ENCODE results near the gene GARIN3. TPM values are rescaled to one million over a fixed set of nuclear protein-coding genes. Genes with fewer than 3 reads are reported as not detected.
A peak's percentile ranks its signal among the peaks of the same experiment; 100 is the strongest.
"Not testable (repeated sequence)": the region's sequence is repeated elsewhere in the genome, so short reads cannot be mapped to it uniquely, and the experiment has no call there.

The GARIN3 gene
- polyA plus RNA-seq (ENCODE audit: insufficient read length in 3 of 3), result not detected
- long read RNA-seq, donor 1, result 0 reads
- long read RNA-seq, donor 2, result 0 reads
- long read RNA-seq, donor 3, result 0 reads
- long read RNA-seq, donor 4, result 0 reads
- long read RNA-seq, donor 5, result 0 reads
- long read RNA-seq, donor 6, result 0 reads
- long read RNA-seq, donor 7, result 0 reads
- long read RNA-seq, donor 8, result 0 reads
- long read RNA-seq, donor 9, result 0 reads
- long read RNA-seq, donor 10, result 0 reads
- long read RNA-seq, donor 11, result 0 reads
- long read RNA-seq, donor 12, result 0 reads
- long read RNA-seq, donor 13, result 0 reads
- long read RNA-seq, donor 14, result 0 reads
- long read RNA-seq, donor 15, result 0 reads
- long read RNA-seq, donor 16, result 0 reads

- no peak for DNase-seq
These were observed at the start of gene GARIN3 for GRCh38 chr5:157166214-157167213. Gene GARIN3 (minus strand): TSS chr5:157166264. CDS start chr5:157166168, 96 bp downstream.

GRCh38 chr5:157215514-157216167 is 49.6 kb upstream of the GARIN3 start:
- DNase-seq, result no peak

GRCh38 chr5:157214861-157215513 is 48.9 kb upstream of the GARIN3 start:
- peak; percentile 12 for DNase-seq

GRCh38 chr5:157214415-157214814 is 48.4 kb upstream of the GARIN3 start:
- DNase-seq, result no peak

DNA sequence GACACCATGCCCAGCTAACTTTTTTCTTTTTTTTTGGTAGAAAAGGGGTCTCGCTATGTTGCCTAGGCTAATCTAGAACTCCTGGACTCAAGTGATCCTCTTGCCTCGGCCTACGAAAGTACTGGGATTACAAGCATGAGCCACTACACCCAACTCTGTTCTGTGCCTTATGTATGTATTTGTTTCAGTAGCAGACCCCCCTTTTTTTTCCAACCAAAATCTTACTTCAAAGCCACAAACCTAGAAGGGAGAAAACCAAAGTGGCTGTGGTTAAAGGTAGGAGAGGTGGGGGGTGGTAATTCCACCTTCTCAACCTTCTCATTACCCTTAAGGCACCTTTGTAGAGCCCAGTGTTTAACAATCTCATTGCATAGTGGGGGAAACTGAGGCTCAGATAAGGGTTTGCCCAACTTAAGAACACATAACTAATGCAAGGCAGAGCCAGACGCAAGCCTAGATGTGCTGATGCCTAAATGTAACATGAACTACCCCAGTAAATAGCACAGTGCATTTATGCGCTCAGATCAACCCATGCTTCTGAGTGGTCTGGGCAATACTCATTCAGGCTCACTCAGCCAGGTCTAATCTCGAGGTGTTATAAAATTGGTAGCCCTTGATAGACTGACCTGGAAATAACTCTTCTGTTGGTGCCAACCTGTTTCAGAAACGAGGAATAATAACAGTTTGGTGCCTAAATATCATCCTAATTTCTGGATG is 47.6 kb upstream of the GARIN3 start:
- DNase-seq, result no peak

DNA sequence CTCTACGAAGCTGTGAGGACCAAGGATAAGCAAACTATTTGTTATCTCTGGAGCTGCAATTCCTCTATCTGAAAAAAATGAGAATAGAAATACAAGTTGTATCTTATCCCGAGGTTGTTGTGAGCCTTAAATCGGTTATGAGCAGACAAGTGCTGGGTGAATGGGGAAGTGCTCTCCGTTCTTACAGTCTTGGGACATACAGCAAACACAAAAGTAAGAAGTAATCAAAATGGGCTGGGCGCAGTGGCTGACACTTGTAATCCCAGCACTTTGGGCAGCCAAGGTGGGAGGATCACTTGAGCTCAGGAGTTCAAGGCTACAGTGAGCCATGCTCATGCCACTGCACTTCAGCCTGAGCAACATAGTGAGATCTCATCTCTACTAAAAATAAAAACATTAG is 46.2 kb upstream of the GARIN3 start:
- DNase-seq, result no peak

- DNase-seq, result not testable (repeated sequence)
These were observed 44.6 kb upstream of the GARIN3 start for GRCh38 chr5:157210652-157211051.

DNA sequence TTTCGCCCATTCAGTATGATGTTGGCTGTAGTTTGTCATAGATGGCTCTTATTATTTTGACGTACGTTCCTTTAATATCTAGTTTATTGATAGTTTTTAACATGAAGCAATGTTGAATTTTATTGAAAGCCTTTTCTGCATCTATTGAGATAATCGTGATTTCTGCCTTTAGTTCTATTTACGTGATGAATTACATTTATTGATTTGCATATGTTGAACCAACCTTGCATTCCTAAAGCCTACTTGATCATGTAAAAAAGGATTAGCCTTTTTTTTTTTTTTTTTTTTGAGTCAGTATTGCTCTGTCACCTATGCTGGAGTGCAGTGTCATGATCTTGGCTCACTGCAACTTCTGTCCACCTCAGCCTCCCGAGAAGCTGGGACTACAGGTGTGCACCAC is 39.6 kb upstream of the GARIN3 start:
- DNase-seq, result no peak

DNA sequence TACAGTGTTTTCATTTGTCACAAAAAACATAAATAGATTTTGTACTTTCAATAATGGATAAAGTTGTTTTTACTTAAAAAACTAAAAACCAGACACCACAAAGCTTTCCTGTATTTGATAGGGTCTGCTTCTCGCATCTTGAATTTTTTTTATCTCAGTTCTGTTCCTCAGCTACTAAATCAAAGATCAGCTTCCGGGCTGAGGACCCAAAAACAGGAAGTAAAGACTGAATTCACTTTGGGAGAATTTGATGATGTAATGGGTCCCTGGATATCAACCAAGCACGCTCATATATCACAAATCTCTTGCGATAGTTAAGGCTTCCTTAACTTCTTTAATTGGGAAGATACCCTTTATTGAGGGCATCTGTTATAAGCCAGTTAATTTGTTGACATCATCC is 38.7 kb upstream of the GARIN3 start:
- DNase-seq, result no peak

DNA sequence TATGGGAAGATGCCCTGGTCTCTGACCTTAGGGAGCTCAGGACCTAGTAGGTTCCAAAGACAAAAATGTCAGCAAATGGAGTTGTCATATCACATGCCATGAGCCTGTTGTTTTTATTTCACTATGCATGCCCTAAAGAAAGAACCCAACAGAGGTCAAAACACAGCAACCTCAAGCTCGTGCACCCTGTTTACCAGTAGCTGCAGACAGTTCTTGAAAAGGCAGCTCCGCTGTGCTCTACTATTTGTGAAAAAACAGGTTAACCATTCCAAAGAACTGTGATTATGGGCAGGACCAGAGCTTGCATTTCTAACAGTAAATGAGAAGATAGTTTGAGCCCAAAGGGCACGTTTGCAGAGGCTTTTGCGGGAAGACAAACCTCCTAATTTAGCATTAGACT is 37.4 kb upstream of the GARIN3 start:
- DNase-seq, result no peak

DNA sequence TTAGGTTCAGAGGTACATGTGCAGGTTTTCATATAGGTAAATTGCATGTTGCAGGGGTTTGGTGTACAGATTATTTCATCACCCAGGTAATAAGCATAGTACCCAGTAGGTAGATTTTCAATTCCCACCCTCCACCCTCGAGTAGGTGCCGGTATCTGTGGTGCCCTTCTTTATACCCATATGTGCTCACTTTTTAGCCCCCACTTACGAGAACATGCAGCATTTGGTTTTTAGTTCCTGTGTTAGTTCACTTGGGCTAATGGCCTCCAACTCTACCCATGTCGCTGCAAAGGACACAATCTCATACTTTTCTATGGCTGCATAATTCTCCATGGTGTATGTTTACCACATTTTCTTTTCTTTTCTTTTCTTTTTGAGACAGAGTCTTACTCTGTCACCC is 35.8 kb upstream of the GARIN3 start:
- no peak for DNase-seq

- no peak for DNase-seq
These were observed 32.4 kb upstream of the GARIN3 start for GRCh38 chr5:157198277-157198986.

DNA sequence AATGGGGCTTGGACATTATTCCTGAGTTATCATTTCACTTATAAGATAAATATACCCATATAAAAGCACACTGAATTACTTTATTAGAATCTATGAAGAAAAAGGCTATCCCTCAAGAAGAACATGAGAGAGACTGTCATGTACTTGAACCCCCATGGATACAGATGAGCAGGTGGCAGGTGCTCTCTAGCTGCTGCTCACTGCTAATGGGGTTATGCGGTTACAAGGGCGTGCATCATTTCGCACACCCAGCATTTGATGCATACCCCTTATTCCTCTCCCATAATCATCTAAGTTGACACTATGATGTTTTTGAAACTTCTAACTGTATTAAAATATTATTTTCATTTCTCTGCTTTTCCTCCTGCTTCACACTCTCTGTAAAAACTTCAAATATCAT is 31.0 kb upstream of the GARIN3 start:
- no peak for DNase-seq

GRCh38 chr5:157196045-157196444 is 30.0 kb upstream of the GARIN3 start:
- no peak for DNase-seq

GRCh38 chr5:157193699-157194424 is 27.8 kb upstream of the GARIN3 start:
- DNase-seq, result no peak

DNA sequence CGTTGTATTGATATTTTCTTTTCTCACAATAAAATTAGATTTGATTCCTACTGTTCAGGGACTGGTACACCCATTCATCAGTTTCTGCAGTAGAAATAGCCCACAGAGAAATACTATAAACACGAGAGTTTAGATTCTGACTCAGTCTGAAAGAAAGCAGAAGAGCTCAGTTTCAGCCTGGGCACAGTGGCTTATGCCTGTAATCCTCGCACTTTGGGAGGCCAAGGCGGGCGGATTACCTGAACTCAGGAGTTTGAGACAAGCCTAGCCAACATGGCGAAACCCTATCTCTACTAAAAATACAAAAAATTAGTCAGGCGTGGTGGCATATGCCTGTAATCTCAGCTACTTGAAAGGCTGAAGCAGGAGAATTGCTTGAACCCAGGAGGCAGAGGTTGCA is 23.2 kb upstream of the GARIN3 start:
- no peak for DNase-seq

DNA sequence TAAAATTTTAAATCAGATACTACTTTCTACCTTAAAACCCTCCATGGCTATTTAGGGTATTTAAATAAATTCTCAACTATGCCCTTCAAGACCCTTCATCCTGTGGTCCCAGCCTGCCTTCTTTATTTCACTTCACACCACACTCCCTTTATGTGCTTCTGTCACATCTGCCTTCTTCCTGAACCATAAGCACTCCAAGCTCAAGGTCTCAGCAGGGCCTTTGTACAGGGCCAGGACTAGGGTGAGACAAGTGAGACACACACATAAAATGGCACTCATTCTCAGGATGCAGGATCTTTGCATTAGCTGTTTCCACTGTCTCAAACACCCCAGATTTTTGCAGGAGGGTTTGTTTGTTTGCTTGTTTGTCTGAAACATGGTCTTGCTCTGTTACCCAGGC is 22.2 kb upstream of the GARIN3 start:
- DNase-seq, result no peak

DNA sequence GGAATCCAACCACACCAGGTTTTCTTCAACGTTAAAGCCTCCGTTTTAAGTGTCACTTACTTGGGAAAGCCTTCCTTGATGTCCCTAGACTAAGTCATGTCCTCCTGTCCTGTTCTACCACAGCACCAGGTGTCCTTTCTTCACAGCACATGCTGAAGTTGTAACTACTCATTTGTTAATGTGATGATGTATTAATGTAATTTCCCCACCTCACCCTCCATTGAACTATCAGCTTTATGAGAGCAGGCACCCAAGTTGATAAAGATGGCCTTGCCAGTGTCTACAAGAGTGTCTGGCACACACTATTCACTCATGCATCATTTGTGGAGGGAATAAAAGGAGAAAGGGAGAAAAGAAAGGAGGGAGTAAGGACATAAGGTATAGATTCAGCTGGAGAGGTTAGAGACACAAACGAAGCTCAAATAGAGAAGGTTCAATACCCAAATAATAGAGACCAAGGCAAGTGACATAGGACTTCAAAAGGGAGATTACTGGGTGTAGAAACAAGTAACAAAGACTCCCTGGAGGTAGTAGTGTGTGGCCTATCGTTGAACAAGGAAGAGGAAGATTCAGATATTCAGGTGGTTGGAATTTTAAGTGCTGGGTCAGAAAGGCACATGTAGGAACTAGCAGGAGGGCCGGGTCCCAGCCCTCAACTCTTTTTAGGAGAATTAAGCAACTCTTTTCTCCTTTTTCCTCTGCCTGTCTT is 21.1 kb upstream of the GARIN3 start:
- no peak for DNase-seq
